Chondrocyte (in vitro differentiated cells): ENCODE measurements around the gene PAPLN. TPM values are rescaled to one million over a fixed set of nuclear protein-coding genes. Genes with fewer than 3 reads are reported as not detected.

Experiments used
- DNase-seq: peaks from one replicate; pipeline ENCODE4 v3.0.0; 2021; ENCODE audit warnings: mixed read lengths, low spot score
- H3K27ac Mint-ChIP-seq: one replicate; pipeline ENCODE4 v1.8.0; 2021; ENCODE audit warnings: mild to moderate bottlenecking, moderate library complexity, mixed read lengths; ENCODE audit not compliant: unreplicated experiment
- H3K27me3 Mint-ChIP-seq: 2 replicates; pipeline ENCODE4 v1.8.0; 2021; ENCODE audit warnings: low read depth, mixed read lengths
- H3K36me3 Mint-ChIP-seq: 2 replicates; pipeline ENCODE4 v1.8.0; 2021; ENCODE audit warnings: low read depth, mixed read lengths
- H3K4me1 Mint-ChIP-seq: 2 replicates; pipeline ENCODE4 v1.8.0; 2021; ENCODE audit warnings: low read depth, mild to moderate bottlenecking, mixed read lengths
- H3K4me3 Mint-ChIP-seq: one replicate; pipeline ENCODE4 v1.8.0; 2021; ENCODE audit warnings: mild to moderate bottlenecking, moderate library complexity, mixed read lengths; ENCODE audit not compliant: unreplicated experiment
- H3K9me3 Mint-ChIP-seq: 2 replicates; pipeline ENCODE4 v1.8.0; 2021; ENCODE audit warnings: low read depth, mixed read lengths
- total RNA-seq: library from RNA; stranded (reverse); gene quantifications from 3 replicates; pipeline ENCODE4 v1.2.1, GENCODE V29; 2021
- TF ChIP-seq, protein P1 (sequence below): fragments of 200-600 bp; sonication (generic); IDR thresholded peaks from 2 replicates; pipeline ENCODE4 v1.5.0; 2021; ENCODE audit warnings: antibody characterized with exemption, mild to moderate bottlenecking, moderate library complexity

The PAPLN gene
- total RNA-seq, 1 donor from 2014 or later, result 16.8 TPM

GRCh38 chr14:73209953-73210352 is 27.4 kb upstream of the PAPLN start:
- TF ChIP-seq, protein P1, sequence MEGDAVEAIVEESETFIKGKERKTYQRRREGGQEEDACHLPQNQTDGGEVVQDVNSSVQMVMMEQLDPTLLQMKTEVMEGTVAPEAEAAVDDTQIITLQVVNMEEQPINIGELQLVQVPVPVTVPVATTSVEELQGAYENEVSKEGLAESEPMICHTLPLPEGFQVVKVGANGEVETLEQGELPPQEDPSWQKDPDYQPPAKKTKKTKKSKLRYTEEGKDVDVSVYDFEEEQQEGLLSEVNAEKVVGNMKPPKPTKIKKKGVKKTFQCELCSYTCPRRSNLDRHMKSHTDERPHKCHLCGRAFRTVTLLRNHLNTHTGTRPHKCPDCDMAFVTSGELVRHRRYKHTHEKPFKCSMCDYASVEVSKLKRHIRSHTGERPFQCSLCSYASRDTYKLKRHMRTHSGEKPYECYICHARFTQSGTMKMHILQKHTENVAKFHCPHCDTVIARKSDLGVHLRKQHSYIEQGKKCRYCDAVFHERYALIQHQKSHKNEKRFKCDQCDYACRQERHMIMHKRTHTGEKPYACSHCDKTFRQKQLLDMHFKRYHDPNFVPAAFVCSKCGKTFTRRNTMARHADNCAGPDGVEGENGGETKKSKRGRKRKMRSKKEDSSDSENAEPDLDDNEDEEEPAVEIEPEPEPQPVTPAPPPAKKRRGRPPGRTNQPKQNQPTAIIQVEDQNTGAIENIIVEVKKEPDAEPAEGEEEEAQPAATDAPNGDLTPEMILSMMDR, result no peak
- H3K27me3 Mint-ChIP-seq, result no peaks in the 10 kb centered on the region
- no peak for DNase-seq
- H3K27ac Mint-ChIP-seq, result peak overlapping the region; percentile 77
- peaks cover 21% of the 10 kb centered on the region for H3K4me1 Mint-ChIP-seq
- no peaks in the 10 kb centered on the region for H3K9me3 Mint-ChIP-seq
- no peak overlapping the region for H3K4me3 Mint-ChIP-seq
- peaks cover 21% of the 10 kb centered on the region for H3K36me3 Mint-ChIP-seq

GRCh38 chr14:73211251-73212040 is 25.9 kb upstream of the PAPLN start:
- DNase-seq, result no peak
- TF ChIP-seq, protein P1, result no peak
- peak overlapping the region; percentile 5 for H3K27ac Mint-ChIP-seq
- no peak overlapping the region for H3K4me3 Mint-ChIP-seq
- no peaks in the 10 kb centered on the region for H3K9me3 Mint-ChIP-seq
- H3K36me3 Mint-ChIP-seq, result peaks cover 18% of the 10 kb centered on the region
- H3K4me1 Mint-ChIP-seq, result peaks cover 21% of the 10 kb centered on the region
- no peaks in the 10 kb centered on the region for H3K27me3 Mint-ChIP-seq

GRCh38 chr14:73216030-73216429 is 21.3 kb upstream of the PAPLN start:
- no peak for DNase-seq
- no peaks in the 10 kb centered on the region for H3K27me3 Mint-ChIP-seq
- no peak overlapping the region for H3K4me3 Mint-ChIP-seq
- H3K27ac Mint-ChIP-seq, result no peak overlapping the region
- H3K9me3 Mint-ChIP-seq, result no peaks in the 10 kb centered on the region
- peaks cover 6% of the 10 kb centered on the region for H3K4me1 Mint-ChIP-seq
- H3K36me3 Mint-ChIP-seq, result peaks cover 31% of the 10 kb centered on the region
- TF ChIP-seq, protein P1, result no peak

GRCh38 chr14:73217411-73217810 is 19.9 kb upstream of the PAPLN start:
- Mint-ChIP-seq H3K4me3 (no peak overlapping the region), H3K4me1 (peaks cover 15% of the 10 kb centered on the region), H3K36me3 (peaks cover 31% of the 10 kb centered on the region), H3K9me3 (no peaks in the 10 kb centered on the region), H3K27ac (no peak overlapping the region), H3K27me3 (no peaks in the 10 kb centered on the region)
- TF ChIP-seq, protein P1, result no peak
- DNase-seq, result no peak

DNA sequence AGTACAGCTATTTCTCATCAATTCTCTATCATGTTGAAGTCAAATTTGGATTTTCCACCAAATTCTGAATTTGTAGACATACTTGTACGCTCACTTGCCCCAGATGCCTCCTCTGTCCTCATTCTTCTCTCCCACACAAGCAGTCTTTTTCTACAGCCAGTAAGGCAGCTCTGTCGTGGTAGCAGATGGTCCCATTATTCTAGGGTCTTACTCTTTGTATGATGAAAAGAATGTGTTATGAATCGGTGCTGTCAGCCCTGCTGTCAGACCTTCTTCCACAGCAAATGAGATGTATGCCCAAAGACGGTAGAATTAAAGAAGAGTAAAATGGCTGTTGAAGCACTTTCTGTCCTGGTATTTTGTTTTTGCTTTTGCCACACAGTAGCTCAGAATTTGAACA is 17.2 kb upstream of the PAPLN start:
- Mint-ChIP-seq H3K9me3 (no peaks in the 10 kb centered on the region), H3K4me3 (no peak overlapping the region), H3K36me3 (peaks cover 23% of the 10 kb centered on the region), H3K27me3 (no peaks in the 10 kb centered on the region), H3K4me1 (peaks cover 23% of the 10 kb centered on the region), H3K27ac (no peak overlapping the region)
- TF ChIP-seq, protein P1, result no peak
- DNase-seq, result no peak
